K562 (cell line): Measurements from ENCODE around the gene VMP1. TPM values are rescaled to one million over a fixed set of nuclear protein-coding genes. Genes with fewer than 3 reads are reported as not detected.

Experiments
- C11orf30 ChIP-seq: fragments of 450-650 bp; IDR thresholded peaks from 2 replicates; pipeline ENCODE4 v1.6.1; 2016; ENCODE audit warnings: low read depth, mild to moderate bottlenecking
- GABPA ChIP-seq: fragments of 200-800 bp; sonication (Bioruptor generic); conservative IDR thresholded peaks from 2 replicates; pipeline ENCODE4 v1.6.1; 2016; ENCODE audit warnings: low read depth, missing genetic modification characterization, missing compliant biosample characterization
- HDAC2 ChIP-seq: fragments of 450-650 bp; IDR thresholded peaks from 2 replicates; pipeline ENCODE4 v1.6.1; 2016; ENCODE audit warnings: mild to moderate bottlenecking
- HIVEP1 ChIP-seq: fragments of 250-450 bp; sonication (Bioruptor Pico); IDR thresholded peaks from 2 replicates; pipeline ENCODE4 v1.4.0; 2020; ENCODE audit warnings: mild to moderate bottlenecking
- MEF2A ChIP-seq: IDR thresholded peaks from 2 replicates; pipeline ENCODE4 v1.6.1; 2011; ENCODE audit warnings: low read depth, mild to moderate bottlenecking, low read length, moderate library complexity; ENCODE audit not compliant: control insufficient read depth
- PML ChIP-seq: IDR thresholded peaks from 2 replicates; pipeline ENCODE4 v1.6.1; 2012; ENCODE audit warnings: low read length, inconsistent platforms
- RAD51 ChIP-seq: fragments of 450-650 bp; IDR thresholded peaks from 2 replicates; pipeline ENCODE4 v1.7.1; 2016; ENCODE audit warnings: low read depth, mild to moderate bottlenecking, borderline replicate concordance
- RFX7 ChIP-seq: fragments of 250-450 bp; sonication (Bioruptor Pico); IDR thresholded peaks from 2 replicates; pipeline ENCODE4 v1.5.1; 2021; ENCODE audit warnings: mild to moderate bottlenecking
- TAF7 ChIP-seq: fragments of 450-650 bp; IDR thresholded peaks from 2 replicates; pipeline ENCODE4 v1.6.1; 2016; ENCODE audit warnings: missing genetic modification characterization, missing compliant biosample characterization
- TBL1XR1 ChIP-seq, 2 experiments: IDR thresholded peaks; 2 replicates each; pipeline ENCODE4 v1.6.1; 2012; ENCODE audit warnings: improper control_type of control experiment in 2 of 2, low read length in 2 of 2, mild to moderate bottlenecking in 1 of 2
- TGIF2 ChIP-seq: sonication (generic); formaldehyde crosslinking; IDR thresholded peaks from 2 replicates; pipeline ENCODE4 v1.8.1; 2022; ENCODE audit warnings: mild to moderate bottlenecking, missing genetic modification reagents, moderate library complexity
- XRCC4 ChIP-seq: IDR thresholded peaks from one replicate; pipeline ENCODE4 v1.6.1; 2011; ENCODE audit not compliant: insufficient read depth, insufficient read length; ENCODE audit errors: extremely low read depth
- polyA plus RNA-seq, 8 experiments: library from polyadenylated mRNA; depleted of rRNA in 4 of 8; stranded (reverse) in 5 of 8; unstranded in 3 of 8; fragments of >200 nt; fragmentation: Nextera tagmentation in 2 of 8; fragmentation: Illumina TruSeq in 1 of 8; extraction: Ambion mirVana in 2 of 8; extraction: Trizol in 1 of 8; gene quantifications; 2 replicates each; pipeline versions ENCODE4 v1.2.1 to v1.2.3, GENCODE V29; 2011 to 2014; ENCODE audit warnings: inconsistent platforms in 1 of 8, missing spikeins in 1 of 8
- total RNA-seq, 7 experiments: library from RNA; depleted of rRNA in 6 of 7; stranded (reverse); fragments of >200 nt in 6 of 7; fragmentation: Illumina TruSeq in 2 of 7; extraction: Trizol in 2 of 7; gene quantifications; 2 replicates each; pipeline versions ENCODE4 v1.2.1 to v1.2.3, GENCODE V29; 2011 to 2021; ENCODE audit warnings: low replicate concordance in 1 of 7
- TF ChIP-seq, protein P1 (sequence below): fragments of 250-450 bp; sonication (Bioruptor Pico); IDR thresholded peaks from 2 replicates; pipeline ENCODE4 v1.4.0; 2020; ENCODE audit warnings: mild to moderate bottlenecking, moderate library complexity
- TF ChIP-seq, protein P2 (sequence below): fragments of 250-450 bp; sonication (Bioruptor Pico); IDR thresholded peaks from 2 replicates; pipeline ENCODE4 v1.5.0; 2021
- TF ChIP-seq, protein P3 (sequence below): fragments of 250-450 bp; sonication (Bioruptor Pico); IDR thresholded peaks from 2 replicates; pipeline ENCODE4 v1.9.0; 2021; ENCODE audit warnings: mild to moderate bottlenecking
- TF ChIP-seq, protein P4 (sequence below): fragments of 450-650 bp; IDR thresholded peaks from 2 replicates; pipeline ENCODE4 v1.6.1; 2017; ENCODE audit warnings: antibody characterized with exemption
- TF ChIP-seq, protein P5 (sequence below): sonication (generic); formaldehyde crosslinking; IDR thresholded peaks from 2 replicates; pipeline ENCODE4 v1.9.0; 2022; ENCODE audit warnings: mild to moderate bottlenecking, missing genetic modification reagents

Gene VMP1
- total and polyA plus RNA-seq, 9 of the 15 experiments (the other 6 are each of a cell fraction or from before 2014, with no cell fraction given), result 123 to 304 (median 151) TPM

DNA sequence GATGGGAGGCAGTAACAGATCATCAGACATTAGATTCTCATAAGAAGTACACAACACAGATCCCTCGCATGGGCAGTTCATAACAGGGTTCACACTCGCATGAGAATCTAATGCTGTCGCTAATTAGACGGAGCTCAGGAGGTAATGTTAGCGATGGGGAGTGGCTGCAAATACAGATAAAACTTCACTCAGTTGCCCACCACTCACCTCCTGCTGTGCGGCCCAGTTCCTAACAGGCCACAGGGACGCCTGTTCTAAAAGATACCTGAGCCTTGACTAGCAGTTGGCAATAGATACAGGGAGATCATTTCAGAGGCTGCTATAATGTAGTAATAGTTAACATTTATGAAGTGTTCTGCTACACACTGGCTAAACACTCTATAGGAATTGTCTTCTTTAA lies 5.2 kb upstream of the VMP1 start (continued):
- TF ChIP-seq, protein P1, sequence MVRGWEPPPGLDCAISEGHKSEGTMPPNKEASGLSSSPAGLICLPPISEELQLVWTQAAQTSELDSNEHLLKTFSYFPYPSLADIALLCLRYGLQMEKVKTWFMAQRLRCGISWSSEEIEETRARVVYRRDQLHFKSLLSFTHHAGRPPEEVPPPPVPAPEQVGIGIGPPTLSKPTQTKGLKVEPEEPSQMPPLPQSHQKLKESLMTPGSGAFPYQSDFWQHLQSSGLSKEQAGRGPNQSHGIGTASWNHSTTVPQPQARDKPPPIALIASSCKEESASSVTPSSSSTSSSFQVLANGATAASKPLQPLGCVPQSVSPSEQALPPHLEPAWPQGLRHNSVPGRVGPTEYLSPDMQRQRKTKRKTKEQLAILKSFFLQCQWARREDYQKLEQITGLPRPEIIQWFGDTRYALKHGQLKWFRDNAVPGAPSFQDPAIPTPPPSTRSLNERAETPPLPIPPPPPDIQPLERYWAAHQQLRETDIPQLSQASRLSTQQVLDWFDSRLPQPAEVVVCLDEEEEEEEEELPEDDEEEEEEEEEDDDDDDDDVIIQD (CRISPR knock-in tag), result no peak
- TF ChIP-seq, protein P2, sequence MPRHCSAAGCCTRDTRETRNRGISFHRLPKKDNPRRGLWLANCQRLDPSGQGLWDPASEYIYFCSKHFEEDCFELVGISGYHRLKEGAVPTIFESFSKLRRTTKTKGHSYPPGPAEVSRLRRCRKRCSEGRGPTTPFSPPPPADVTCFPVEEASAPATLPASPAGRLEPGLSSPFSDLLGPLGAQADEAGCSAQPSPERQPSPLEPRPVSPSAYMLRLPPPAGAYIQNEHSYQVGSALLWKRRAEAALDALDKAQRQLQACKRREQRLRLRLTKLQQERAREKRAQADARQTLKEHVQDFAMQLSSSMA (CRISPR knock-in tag), result no peak
- TF ChIP-seq, protein P3, sequence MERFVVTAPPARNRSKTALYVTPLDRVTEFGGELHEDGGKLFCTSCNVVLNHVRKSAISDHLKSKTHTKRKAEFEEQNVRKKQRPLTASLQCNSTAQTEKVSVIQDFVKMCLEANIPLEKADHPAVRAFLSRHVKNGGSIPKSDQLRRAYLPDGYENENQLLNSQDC, result no peak
- TF ChIP-seq GABPA (tag) (no peak), TBL1XR1 (IDR thresholded peaks at IDR 0.05; ENCODE audit: low read length in 2 of 2) (0 out of 4 replicates have a peak, but pooled peaks of 1 of the 2 experiments have one; percentile 35), TGIF2 (CRISPR knock-in tag) (no peak), PML (peak; percentile 96), XRCC4 (no peak), MEF2A (no peak), C11orf30 (no peak), HDAC2 (0 out of 2 replicates have a peak, but pooled peaks have one; percentile 39), RAD51 (no peak), HIVEP1 (CRISPR knock-in tag) (no peak), RFX7 (no peak), TAF7 (tag) (no peak)
- TF ChIP-seq, protein P4, sequence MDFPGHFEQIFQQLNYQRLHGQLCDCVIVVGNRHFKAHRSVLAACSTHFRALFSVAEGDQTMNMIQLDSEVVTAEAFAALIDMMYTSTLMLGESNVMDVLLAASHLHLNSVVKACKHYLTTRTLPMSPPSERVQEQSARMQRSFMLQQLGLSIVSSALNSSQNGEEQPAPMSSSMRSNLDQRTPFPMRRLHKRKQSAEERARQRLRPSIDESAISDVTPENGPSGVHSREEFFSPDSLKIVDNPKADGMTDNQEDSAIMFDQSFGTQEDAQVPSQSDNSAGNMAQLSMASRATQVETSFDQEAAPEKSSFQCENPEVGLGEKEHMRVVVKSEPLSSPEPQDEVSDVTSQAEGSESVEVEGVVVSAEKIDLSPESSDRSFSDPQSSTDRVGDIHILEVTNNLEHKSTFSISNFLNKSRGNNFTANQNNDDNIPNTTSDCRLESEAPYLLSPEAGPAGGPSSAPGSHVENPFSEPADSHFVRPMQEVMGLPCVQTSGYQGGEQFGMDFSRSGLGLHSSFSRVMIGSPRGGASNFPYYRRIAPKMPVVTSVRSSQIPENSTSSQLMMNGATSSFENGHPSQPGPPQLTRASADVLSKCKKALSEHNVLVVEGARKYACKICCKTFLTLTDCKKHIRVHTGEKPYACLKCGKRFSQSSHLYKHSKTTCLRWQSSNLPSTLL, result no peak
- TF ChIP-seq, protein P5, sequence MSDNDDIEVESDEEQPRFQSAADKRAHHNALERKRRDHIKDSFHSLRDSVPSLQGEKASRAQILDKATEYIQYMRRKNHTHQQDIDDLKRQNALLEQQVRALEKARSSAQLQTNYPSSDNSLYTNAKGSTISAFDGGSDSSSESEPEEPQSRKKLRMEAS (CRISPR knock-in tag), result 0 out of 2 replicates have a peak, but pooled peaks have one; percentile 14
